CD4-positive, alpha-beta T cell treated with Interleukin-1 beta for 1 hour (primary cell): ENCODE results near the gene GLIPR2.
"Not testable (repeated sequence)": the region's sequence is repeated elsewhere in the genome, so short reads cannot be mapped to it uniquely, and the experiment has no call there.

Source experiments
- DNase-seq, 2 donors: peaks; one replicate each; pipeline ENCODE4 v3.0.0-alpha.2; 2020 to 2022

Gene GLIPR2, protein sequence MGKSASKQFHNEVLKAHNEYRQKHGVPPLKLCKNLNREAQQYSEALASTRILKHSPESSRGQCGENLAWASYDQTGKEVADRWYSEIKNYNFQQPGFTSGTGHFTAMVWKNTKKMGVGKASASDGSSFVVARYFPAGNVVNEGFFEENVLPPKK

DNA sequence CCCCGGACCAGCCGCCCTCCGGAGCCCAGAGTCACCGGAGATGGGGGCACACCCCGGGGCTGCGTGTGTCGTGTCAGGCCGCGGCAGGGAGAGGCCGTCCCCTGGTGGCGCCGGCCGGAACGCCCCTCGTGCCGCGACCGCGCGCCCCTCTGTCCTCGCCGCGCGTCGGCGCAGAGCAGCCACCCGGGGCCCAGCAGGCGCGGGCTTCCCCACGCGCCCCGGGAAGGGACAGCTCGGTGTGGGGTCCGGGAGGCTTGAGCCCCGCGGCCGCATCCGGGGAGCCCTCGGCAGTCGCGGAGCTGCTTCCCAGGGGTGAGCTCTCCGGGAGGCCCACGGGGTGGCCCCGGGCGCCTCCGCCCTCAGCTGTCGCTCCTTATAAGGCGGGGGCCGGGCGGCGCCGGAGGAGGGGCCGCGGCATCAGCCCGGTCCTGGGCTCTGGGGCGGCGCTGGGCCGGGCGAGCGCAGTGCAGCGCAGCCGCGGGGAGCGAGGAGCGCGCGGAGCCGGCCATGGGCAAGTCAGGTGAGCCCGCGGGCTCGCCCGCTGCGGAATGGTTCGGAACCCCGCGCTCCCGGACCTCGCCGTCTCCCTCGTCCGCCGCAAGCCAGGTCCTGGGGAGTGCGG lies at the start of gene GLIPR2:
Gene GLIPR2 (plus strand): TSS at position 462 of the 622 bp plus-strand sequence. CDS start 46 bp downstream, at position 508.
- peak; percentile 81 to 82 for DNase-seq

DNA sequence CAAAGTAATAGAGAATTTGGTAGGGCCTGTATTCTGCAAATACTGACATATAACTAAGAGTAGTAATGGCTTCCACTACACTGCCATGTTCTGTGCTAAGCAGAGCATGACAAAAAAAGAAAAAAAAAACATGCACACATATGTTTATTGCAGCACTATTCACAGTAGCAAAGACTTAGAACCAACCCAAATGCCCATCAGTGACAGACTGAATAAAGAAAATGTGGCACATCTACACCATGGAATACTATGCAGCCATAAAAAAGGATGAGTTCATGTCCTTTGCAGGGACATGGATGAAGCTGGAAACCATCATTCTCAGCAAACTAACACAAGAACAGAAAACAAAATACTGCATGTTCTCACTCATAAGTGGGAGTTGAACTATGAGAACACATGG lies 49.5 kb upstream of the GLIPR2 start:
- not testable (repeated sequence) for DNase-seq

DNA sequence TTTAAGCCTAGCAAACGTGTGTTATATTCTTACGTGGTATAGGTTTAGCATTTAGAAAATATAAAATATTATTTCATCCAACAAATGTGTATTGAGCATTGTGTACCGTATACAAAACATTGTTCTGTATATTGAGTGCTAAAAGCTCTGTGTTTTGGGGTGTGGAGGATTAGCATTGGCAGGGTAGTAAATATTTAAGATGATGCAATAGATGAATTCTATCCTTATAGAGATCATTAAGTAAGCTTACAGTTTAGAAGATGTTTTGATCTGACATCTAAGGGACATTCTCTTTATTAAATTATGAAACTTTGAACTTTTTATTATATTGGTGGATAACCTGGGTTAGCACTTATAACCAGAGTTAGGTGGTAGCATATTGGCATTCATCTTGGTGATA lies 48.5 kb upstream of the GLIPR2 start:
- no peak for DNase-seq

DNA sequence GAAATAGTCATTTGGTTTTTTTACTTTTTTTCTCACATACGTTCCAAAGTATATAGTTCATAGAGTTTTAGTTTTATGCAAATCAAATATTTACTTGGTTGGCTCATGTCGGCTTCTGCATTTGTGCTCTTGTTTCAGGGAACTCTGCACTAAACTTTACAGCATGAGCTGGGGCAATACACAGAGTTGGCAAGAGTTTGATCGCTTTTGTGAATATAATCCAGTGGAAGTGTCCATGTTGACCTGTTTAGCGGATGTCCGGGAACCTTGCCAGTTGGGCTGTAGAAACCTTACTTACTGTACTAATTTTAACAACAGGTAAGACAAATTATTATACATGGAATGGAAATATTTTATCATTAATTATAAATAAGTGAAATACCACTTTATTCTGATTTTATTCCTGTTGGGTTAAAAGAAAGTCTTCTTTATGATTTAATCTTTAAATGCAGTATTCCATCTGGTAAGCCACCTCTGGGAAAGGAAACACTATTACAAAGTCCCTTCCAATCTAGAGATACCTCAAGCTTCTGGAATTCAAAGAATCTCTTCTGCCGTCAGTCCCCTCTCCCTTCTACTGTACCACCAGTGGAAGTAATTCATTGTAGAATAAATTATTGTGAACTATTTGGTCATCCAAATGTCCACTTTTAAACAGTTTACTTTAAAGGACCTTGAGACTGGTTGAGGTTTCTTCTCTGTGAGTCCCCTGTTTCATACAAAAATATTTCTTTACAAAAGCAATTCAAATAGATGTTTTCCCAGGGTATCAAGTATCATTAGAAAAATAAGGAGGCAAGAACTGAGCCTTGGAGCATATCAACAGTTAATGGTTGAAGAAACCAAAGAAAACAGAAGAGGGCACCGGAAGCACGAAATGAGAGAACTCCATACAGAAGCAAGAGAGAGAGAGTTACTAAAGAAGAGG lies 45.2 kb upstream of the GLIPR2 start:
- DNase-seq, result no peak

DNA sequence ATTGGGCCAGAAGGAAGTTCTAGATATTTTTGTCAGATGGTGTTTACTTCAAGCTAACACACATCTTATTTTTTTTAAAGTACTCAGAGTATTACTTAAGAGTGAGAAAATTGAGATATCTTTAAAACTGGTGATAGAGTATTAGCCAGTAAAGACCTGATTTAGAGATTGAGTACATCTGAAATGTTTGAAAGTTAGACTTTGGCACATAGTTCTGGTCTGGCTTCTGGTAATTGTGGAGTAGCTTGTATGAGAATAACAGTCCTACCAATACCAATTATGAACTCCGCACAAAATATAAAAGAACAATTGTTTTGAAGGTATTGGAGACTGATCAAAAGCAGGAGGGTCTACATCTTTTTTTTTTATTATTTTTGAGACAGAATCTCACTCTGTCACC lies 44.5 kb upstream of the GLIPR2 start:
- DNase-seq, result no peak

DNA sequence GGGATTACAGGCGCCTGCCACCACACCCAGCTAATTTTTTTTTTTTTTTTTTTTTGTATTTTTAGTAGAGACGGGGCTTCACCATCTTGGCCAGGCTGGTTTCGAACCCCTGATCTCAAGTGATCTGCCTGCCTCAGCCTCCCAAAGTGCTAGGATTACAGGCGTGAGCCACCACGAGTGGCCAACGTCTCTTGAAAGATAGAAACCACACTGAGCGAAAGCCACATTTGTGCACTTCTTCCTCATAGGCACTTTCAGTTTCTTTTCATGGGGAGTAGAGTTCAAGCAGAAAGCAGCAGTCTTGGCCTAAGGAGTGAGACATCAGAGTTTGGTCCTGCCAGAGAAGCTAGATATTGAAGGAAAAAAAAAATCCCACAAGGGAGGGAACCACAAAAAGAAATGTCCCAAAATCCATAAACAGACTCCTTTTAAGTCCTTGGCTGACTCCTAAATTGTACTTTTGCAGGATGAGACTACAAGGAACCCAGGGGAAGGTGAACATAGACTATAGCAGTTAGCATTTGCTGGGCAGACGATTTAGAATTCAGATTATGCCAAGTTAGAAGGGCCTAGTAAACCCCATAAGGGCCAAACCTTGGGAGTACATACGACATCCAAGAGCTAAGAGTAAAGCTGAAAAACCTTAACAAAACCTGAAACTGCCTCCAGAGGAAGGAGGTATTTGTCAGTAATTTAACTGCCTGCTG lies 43.9 kb upstream of the GLIPR2 start:
- peak; percentile 45 to 58 for DNase-seq

DNA sequence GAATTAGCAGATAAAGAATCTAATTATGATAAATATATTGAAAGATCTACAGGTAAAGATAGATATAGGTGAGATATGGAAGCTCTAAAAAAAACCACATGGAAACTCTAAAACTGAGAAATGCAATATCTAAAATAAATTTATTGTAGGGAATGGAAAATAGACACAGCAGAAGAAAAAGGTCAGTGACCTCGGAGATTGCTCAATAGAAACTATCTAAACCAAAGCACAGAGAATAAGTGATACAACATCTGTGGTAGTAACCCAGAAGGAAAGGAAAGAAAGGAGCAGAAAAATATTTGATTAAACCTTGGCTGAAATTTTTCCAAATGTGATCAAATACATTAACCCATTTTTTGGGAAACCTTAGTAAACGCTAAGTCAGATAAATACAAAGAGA lies 43.1 kb upstream of the GLIPR2 start:
- no peak for DNase-seq

DNA sequence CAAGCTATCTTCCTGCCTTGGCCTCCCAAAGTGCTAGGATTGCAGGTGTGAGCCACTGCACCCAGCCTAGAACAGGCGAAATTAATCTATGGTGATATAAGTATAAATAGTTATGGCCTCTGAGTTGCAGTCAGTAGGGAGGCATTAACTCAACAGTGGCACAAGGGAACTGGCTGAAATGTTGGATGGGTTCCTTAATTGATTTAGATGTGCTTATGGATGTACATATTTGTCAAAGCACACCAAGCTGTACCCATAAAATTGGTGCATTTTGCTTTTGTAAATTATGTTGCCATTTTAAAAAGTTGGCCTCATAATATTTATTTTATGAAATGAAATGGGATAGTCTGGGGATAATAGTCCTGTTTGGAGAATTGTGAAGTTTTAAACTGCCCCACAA lies 36.8 kb upstream of the GLIPR2 start:
- no peak for DNase-seq

DNA sequence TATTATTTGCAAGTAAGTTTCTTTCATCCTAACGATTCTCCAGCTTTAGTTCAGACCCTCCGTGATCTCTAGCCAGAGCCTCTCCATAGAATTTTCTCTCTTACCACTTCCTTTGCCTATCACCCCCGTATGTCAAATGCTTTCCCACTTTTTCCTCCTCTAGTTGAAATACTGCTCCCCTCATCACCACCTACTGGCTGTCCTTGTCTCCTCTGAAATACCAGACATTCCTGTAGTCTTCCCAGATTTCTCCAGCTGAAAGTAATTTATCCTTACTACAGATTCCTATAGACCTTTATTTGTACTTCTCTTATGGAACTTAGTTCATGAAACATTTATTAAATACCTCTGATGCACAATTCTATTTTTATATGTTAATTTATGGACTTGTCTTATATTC lies 36.0 kb upstream of the GLIPR2 start:
- no peak for DNase-seq

DNA sequence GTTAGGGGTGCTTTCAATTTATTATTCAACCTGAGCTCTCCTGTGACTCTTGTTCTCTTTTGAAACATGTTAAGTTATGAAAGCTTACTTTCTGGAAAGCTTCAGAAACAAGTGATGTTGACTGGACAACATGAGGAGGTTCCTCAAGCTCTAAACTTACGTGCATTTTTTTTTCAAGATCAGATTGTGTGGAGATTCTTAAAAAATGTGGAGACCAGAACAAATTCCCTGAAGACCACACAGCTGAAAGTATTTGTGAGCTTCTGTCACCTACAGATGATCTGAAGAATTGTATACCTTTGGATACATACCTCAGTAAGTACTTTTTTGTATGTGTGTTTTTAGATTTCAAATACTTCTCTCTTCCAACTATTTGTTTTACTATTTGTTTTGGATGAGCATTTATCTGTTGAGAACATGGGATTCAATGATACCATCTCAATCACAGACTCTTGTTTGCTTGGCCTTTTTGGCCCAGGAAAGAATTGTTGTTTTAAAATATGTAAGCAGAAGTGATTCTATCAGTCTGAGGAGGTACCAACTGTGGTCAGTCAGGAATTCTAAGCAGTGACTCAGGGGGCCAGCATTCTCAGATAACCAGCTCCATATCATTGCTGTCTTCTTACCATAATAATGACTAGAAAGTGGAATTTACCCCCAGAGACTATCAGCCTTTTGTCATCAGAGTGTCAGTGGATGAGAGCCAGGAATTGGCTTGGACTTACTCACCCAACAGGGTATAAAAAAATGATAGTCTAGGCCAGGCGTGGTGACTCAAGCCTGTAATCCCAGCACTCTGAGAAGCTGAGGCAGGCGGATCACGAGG lies 34.4 kb upstream of the GLIPR2 start:
- DNase-seq, result no peak

DNA sequence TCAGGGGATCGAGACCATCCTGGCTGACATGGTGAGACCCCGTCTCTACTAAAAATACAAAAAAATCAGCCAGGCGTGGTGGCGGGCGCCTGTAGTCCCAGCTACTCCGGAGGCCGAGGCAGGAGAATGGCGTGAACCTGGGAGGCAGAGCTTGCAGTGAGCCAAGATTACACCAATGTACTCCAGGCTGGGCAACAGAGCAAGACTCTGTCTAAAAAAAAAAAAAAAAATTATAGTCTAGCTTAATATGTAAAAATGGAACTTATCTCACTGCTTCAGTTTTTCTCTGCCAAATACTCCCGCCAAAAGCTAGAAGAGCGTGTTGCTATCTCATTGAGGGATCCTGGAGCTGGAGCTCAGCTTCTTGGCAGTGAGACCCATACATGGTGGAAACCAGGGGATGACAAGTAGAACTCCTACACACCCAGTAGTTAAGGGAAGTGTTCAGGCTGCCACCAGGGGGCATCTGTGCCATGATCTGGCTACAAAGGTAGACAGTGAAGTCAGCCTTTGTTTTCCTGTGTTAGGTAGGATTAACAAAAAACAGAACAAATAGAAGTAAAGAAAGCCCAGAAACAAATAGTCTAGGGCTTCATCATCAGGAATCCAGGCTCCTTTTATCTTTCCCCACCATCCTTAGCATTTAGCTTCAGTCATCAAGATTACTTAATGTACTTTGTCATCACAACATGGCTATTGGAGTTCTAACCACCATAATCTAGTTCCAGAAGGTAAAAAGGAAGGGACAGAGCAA lies 33.6 kb upstream of the GLIPR2 start:
- DNase-seq, result peak; percentile 87

DNA sequence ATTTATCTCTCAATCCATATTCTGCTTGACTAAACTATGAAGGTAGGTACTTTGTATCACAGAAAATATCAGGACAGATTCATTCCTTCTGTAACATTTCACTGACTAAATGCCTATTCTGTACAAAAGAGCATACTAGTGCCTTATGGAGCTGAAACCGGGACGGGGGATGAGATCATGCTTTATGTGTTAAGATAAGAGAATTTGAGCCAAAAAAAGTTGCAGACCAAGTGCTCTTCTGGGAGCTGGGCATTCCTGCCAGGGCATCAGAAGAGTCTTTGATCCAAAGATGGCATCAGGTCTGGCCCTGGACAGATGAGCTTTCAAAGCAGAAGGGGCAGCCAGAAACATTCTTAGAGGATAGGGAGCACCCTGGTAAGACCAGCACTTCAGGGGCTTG lies 27.5 kb upstream of the GLIPR2 start:
- DNase-seq, result no peak

DNA sequence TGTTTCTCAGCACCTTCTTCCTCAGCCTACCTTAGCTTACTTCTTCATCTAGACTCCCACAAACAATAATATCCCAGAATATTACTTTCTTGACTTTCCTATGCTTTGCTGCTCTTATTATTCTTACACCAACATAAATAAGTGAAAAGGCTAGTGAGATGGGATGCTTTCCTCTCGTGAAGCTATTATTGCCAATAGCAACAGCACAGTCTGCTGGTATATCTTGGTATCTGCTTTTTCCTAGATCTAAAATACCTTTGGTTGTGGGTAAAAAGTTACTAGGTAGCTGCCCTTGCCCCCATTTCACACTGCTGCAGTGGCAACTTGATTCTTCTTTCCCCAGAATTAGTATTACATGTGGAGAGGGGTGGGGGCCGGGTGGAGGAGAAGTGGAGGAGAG lies 26.1 kb upstream of the GLIPR2 start:
- DNase-seq, result no peak

DNA sequence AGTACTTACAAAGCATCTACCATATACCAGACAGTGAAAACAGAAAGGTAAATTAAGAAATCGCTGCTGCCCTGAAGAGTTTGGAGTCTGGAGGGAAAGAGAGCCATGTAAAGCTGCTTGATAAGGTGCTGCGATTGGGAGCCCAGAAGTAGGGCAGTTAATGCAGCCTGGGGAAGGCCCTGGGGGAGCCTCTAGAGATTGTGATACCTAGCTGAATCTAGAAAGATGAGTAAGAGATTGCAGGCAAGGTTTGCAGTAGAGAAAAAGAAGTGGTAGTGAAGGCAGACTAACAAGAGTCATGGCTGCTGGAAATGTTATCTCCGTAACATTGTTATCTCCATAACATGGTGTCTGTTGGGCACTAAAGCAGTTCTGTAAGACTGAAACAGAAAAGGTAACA lies 24.0 kb upstream of the GLIPR2 start:
- DNase-seq, result no peak

DNA sequence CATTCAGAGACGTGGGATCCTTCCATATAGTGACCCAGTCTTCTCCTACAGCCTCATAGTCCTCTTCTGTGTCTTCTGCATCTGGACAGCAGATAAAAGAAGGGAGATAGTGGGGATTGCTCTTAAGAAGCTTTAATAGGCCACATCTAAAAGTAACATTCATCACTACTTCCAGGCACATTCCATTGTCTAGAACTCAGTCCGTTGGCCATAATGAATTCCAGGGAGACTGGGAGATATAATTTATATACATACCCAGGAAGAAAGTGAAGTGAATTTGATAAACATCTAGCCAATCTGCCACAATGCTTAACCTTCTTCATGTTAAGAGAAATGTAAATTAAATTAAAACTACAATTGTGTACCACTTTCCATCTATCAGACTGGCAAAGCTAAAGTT lies 22.5 kb upstream of the GLIPR2 start:
- DNase-seq, result no peak

DNA sequence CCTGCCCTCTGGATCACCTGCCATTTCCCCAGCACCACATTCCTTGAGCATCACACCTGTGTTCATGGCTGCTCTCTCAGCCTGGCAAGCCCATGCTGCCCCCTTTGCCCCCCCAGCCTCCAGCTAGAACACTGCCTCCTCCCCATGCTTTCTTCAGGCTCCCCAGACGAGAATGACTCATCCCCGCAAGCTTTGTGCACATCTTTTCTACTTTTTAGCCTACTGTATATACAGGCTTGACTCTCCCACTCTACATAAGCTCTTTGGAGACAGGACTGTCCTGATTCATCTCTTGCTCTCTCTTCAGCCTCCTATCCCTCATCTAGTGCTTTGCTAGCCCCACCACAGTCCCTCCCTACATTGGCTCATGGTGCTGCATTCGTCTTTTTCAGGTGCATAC lies 19.9 kb upstream of the GLIPR2 start:
- DNase-seq, result no peak

DNA sequence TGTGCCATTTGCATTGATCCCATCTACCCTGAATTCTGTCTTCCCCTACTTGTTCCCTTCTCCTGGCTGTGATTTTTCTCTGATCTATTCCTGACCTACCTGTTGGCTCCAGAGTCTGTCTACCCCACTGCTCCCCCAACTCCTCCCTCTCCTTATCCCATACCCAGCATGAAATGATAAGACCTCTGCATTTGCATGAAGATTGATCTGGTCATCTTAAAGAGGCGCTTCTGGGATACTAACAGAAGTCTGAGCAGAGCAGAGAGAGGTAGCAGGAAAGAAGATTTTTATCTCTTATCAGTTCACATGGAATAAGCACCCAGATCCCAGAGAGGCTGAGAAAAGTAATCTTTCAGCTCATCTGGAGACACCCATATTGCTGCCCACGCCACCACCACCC lies 18.3 kb upstream of the GLIPR2 start:
- DNase-seq, result no peak

DNA sequence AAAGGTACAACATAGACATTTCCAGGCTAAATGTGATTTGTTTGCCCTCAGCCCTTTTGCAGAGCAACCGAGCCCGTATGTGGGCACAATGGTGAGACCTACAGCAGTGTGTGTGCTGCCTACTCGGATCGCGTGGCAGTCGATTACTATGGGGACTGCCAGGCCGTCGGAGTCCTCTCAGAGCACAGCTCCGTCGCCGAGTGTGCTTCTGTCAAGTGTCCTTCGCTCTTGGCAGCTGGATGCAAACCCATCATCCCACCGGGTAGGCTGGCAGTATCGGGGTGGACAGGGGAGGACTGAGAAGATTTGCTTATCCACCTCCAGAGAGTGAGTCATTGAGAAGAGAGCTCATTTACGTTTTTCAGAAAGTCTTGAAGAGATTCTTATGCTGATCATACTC lies 17.8 kb upstream of the GLIPR2 start:
- no peak for DNase-seq

DNA sequence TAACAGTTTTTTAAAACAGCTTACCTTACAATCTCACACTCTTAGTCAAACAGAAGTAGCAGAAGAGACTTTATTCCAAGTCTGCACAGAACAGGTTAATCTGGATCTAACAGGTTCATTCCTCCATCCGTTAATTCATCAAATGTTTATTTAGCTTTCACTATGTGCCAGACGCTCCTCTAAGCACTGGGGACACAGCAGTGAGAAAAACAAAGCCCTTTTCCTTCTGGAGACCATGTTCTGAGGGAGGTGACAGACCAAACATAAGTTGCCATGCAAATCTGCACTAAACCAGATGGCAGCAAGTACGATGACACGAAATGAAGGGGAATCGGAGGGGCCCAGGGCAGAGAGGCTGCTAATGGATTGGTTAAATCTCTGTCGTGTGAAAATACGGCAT lies 17.1 kb upstream of the GLIPR2 start:
- DNase-seq, result no peak

DNA sequence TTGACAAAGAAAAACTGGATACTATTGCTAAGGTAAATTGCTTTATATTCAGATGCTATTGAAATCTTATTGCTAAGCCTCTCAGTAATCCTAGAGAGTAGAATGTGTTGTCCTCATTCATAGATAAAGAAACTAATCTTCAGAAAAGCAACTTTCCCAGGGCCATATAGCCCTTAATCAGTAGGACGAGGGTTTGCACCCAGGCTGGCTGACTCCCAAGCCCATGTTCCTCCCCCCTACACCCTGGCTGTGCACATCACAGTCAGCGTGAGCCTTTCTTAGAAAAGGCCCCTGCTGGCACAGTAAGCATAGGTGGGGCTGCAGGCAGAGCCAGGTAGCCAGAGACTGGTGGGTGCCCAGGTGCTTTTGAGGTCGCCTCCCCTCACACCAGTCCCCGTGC lies 15.8 kb upstream of the GLIPR2 start:
- no peak for DNase-seq

DNA sequence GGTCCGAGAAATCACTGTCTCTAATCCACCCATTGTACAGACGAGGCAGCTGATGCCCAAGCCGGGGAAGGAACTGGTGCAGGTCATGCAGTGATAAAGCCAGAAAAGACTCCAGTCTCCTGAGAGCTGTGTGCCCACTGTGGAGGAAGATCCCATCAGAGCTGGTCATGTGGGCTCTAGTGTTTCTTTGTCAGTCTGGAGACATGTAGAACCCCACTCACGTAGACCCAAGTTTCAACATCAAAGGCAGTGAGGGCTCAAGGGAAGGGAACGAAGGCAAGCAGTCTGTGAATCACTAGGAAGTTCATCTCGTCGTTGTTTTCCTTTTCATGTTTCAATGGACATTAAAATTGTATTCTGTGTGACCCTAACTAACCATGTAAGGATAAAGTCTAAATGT lies 14.6 kb upstream of the GLIPR2 start:
- DNase-seq, result no peak

DNA sequence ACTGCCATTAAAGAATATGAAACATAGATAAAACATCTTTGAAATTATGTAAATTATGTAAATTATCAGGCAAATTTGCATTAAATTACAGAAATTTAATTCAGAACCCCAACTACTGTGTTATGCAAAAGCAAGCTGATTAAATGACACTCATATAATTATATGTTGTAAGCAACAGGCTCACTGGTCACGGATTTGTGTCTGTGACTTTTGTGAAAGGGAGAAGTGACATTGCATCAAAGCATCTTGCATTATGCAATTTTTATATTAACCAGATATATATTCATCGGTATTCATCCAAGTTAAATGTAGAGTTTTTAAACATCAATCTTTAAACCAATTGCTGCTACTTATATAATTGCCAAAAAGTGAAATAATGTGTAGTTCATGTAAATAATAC lies 13.0 kb upstream of the GLIPR2 start:
- DNase-seq, result no peak
